ENCODE data around the gene DLX1.
"Not testable (repeated sequence)": the region's sequence is repeated elsewhere in the genome, so short reads cannot be mapped to it uniquely, and the experiment has no call there.

Gene DLX1

GRCh38 chr2:172085460-172086159, at the start of gene DLX1:
Gene DLX1 (plus strand): TSS chr2:172085507. CDS start chr2:172085678, 171 bp downstream.
- DNase-seq = peak; percentile 55

- DNase-seq = no peak
Observed at GRCh38 chr2:172038121-172038520, 47.2 kb upstream of the DLX1 start.

GRCh38 chr2:172038604-172039003, 46.7 kb upstream of the DLX1 start:
- no peak for DNase-seq

- no peak for DNase-seq
Observed at GRCh38 chr2:172039011-172039704, 46.1 kb upstream of the DLX1 start.

GRCh38 chr2:172040311-172040710, 45.0 kb upstream of the DLX1 start:
- DNase-seq = no peak

GRCh38 chr2:172046080-172046678, 39.1 kb upstream of the DLX1 start:
- DNase-seq = no peak

- DNase-seq = no peak
Observed at GRCh38 chr2:172046866-172047565, 38.3 kb upstream of the DLX1 start.

GRCh38 chr2:172047566-172048507, 37.5 kb upstream of the DLX1 start:
- no peak for DNase-seq

- DNase-seq = no peak
Observed at GRCh38 chr2:172048508-172049503, 36.5 kb upstream of the DLX1 start.

GRCh38 chr2:172049567-172050120, 35.7 kb upstream of the DLX1 start:
- no peak for DNase-seq

- no peak for DNase-seq
Observed at GRCh38 chr2:172050479-172051125, 34.7 kb upstream of the DLX1 start.

GRCh38 chr2:172052000-172052983, 33.0 kb upstream of the DLX1 start:
- no peak for DNase-seq

GRCh38 chr2:172053486-172053885, 31.8 kb upstream of the DLX1 start:
- no peak for DNase-seq

GRCh38 chr2:172056293-172056692, 29.0 kb upstream of the DLX1 start:
- DNase-seq = no peak

GRCh38 chr2:172058660-172059059, 26.6 kb upstream of the DLX1 start:
- DNase-seq = no peak

- DNase-seq = not testable (repeated sequence)
Observed at GRCh38 chr2:172060118-172060517, 25.2 kb upstream of the DLX1 start.

GRCh38 chr2:172062402-172063004, 22.8 kb upstream of the DLX1 start:
- DNase-seq = no peak

GRCh38 chr2:172063446-172063845, 21.9 kb upstream of the DLX1 start:
- no peak for DNase-seq

Data from DMS79 treated with DMSO at 0.1 percent for 48 hours (cell line).